ENCODE data around the gene PPP2R5D.

DNA sequence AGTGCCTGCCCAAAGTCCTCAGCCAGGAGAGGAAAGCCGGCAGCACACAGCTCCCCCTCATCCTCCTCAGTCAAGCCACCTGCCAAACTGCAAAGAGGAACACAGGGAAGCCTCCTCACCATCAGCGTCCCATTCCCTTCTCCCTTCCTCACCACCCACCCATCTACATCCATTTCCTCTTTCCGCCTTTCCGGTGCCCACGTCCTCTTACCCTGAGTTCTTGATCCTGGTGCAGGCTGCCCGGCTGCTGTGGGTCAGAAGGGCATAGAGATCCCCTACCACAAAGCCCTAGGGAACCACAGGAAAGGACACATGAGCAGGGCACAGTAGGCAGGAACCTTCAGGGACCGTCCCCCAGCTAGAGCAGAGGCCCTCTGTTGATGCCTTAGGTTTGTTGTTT, 17.8 kb upstream of the PPP2R5D start:
- TF ChIP-seq, protein P1, sequence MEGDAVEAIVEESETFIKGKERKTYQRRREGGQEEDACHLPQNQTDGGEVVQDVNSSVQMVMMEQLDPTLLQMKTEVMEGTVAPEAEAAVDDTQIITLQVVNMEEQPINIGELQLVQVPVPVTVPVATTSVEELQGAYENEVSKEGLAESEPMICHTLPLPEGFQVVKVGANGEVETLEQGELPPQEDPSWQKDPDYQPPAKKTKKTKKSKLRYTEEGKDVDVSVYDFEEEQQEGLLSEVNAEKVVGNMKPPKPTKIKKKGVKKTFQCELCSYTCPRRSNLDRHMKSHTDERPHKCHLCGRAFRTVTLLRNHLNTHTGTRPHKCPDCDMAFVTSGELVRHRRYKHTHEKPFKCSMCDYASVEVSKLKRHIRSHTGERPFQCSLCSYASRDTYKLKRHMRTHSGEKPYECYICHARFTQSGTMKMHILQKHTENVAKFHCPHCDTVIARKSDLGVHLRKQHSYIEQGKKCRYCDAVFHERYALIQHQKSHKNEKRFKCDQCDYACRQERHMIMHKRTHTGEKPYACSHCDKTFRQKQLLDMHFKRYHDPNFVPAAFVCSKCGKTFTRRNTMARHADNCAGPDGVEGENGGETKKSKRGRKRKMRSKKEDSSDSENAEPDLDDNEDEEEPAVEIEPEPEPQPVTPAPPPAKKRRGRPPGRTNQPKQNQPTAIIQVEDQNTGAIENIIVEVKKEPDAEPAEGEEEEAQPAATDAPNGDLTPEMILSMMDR (conservative IDR thresholded peaks at IDR 0.05; ENCODE audit: low read length), result no peak
- TF ChIP-seq EZH2phosphoT487 (IDR thresholded peaks at IDR 0.05; ENCODE audit: borderline replicate concordance), result no peak
